Stimulated activated CD4-positive, alpha-beta T cell treated with anti-CD3 and anti-CD28 coated beads, Interleukin-2, amount 100 ng/mL, for 4 hours (primary cell): ENCODE results near the gene ARHGAP11A.
A peak's percentile ranks its signal among the peaks of the same experiment; 100 is the strongest.
"Not testable (repeated sequence)": the region's sequence is repeated elsewhere in the genome, so short reads cannot be mapped to it uniquely, and the experiment has no call there.

Experiments
- DNase-seq: peaks from one replicate; pipeline ENCODE4 v3.0.0-alpha.2; 2020; ENCODE audit warnings: low read depth

The ARHGAP11A gene

GRCh38 chr15:32615051-32615870, at the start of gene ARHGAP11A:
TSS of gene ARHGAP11A (plus strand) at chr15:32615504. CDS start at chr15:32616212, 708 bp downstream.
- peak; percentile 67 for DNase-seq

GRCh38 chr15:32568988-32569387, 46.3 kb upstream of the ARHGAP11A start:
- DNase-seq, result not testable (repeated sequence)

GRCh38 chr15:32578482-32578881, 36.8 kb upstream of the ARHGAP11A start:
- DNase-seq, result not testable (repeated sequence)

- not testable (repeated sequence) for DNase-seq
Measured at GRCh38 chr15:32585844-32586243, 29.5 kb upstream of the ARHGAP11A start.

- not testable (repeated sequence) for DNase-seq
Measured at GRCh38 chr15:32593151-32593550, 22.2 kb upstream of the ARHGAP11A start, which contains the start of gene GOLGA8N. TSS of gene GOLGA8N (plus strand) at chr15:32593456.

GRCh38 chr15:32609518-32609917, 5.8 kb upstream of the ARHGAP11A start:
- not testable (repeated sequence) for DNase-seq

GRCh38 chr15:32610719-32611118, 4.6 kb upstream of the ARHGAP11A start:
- not testable (repeated sequence) for DNase-seq

GRCh38 chr15:32614712-32615050, 623 bp upstream of the ARHGAP11A start:
- DNase-seq, result not testable (repeated sequence)

- DNase-seq, result not testable (repeated sequence)
Measured at GRCh38 chr15:32615871-32616426, 645 bp downstream of the ARHGAP11A start.

- no peak for DNase-seq
Measured at GRCh38 chr15:32636410-32636809, 21.1 kb downstream of the ARHGAP11A start.

- no peak for DNase-seq
Measured at GRCh38 chr15:32636908-32637567, 21.7 kb downstream of the ARHGAP11A start.

GRCh38 chr15:32637704-32638103, 22.4 kb downstream of the ARHGAP11A start:
- DNase-seq, result no peak

- no peak for DNase-seq
Measured at GRCh38 chr15:32641517-32642059, 26.3 kb downstream of the ARHGAP11A start, which contains the start of gene SCG5. TSS of gene SCG5 (plus strand) at chr15:32641710. CDS start at chr15:32643593, 1,883 bp downstream.

GRCh38 chr15:32642667-32643435, 27.5 kb downstream of the ARHGAP11A start:
- no peak for DNase-seq

GRCh38 chr15:32643907-32644445, 28.7 kb downstream of the ARHGAP11A start:
- no peak for DNase-seq

GRCh38 chr15:32646291-32646690, 31.0 kb downstream of the ARHGAP11A start:
- DNase-seq, result no peak

GRCh38 chr15:32649342-32649741, 34.0 kb downstream of the ARHGAP11A start:
- DNase-seq, result no peak

- DNase-seq, result peak; percentile 11
Measured at GRCh38 chr15:32651229-32651837, 36.0 kb downstream of the ARHGAP11A start.

- no peak for DNase-seq
Measured at GRCh38 chr15:32652178-32652577, 36.9 kb downstream of the ARHGAP11A start.

GRCh38 chr15:32656091-32656490, 40.8 kb downstream of the ARHGAP11A start:
- no peak for DNase-seq

GRCh38 chr15:32656496-32656895, 41.2 kb downstream of the ARHGAP11A start:
- no peak for DNase-seq
